ENCODE results near the gene UNC5CL. TPM values are rescaled to one million over a fixed set of nuclear protein-coding genes. Genes with fewer than 3 reads are reported as not detected.
A peak's percentile ranks its signal among the peaks of the same experiment; 100 is the strongest.

The UNC5CL gene
- polyA plus RNA-seq, 6 donors from 2014 or later = 0.47 to 0.58 (median 0.49) TPM; not detected in 2

- Mint-ChIP-seq H3K9me3 (no peaks in the 10 kb centered on the region), H3K27me3 (no peaks in the 10 kb centered on the region), H3K27ac (peak within 1 kb of the TSS in 2 of 6 donors; percentile 37 to 69), H3K4me3 (no peak within 1 kb of the TSS), H3K4me1 (peaks cover 0 to 4% (median 0%) of the 10 kb centered on the region in 3 donors), H3K36me3 (peaks cover 0 to 4% of the 10 kb centered on the region in 2 donors)
- ATAC-seq (ENCODE audit: low read depth in 2 of 2) (no peak), DNase-seq (no peak)
Measured at GRCh38 chr6:41042226-41043055, 3.4 kb upstream of the UNC5CL start, which contains the start of gene TSPO2. TSS of gene TSPO2 (plus strand) at chr6:41042467. CDS start at chr6:41042986, 519 bp downstream.

GRCh38 chr6:41040940-41041536, 2.0 kb upstream of the UNC5CL start:
- Mint-ChIP-seq H3K4me3 (no peak overlapping the region), H3K4me1 (peaks cover 0 to 4% (median 0%) of the 10 kb centered on the region in 3 donors), H3K36me3 (peaks cover 0 to 8% of the 10 kb centered on the region in 2 donors), H3K9me3 (no peaks in the 10 kb centered on the region), H3K27me3 (no peaks in the 10 kb centered on the region), H3K27ac (no peak overlapping the region)
- DNase-seq (no peak), ATAC-seq (ENCODE audit: low read depth in 2 of 2) (no peak)

- H3K27me3 Mint-ChIP-seq = no peaks in the 10 kb centered on the region
- H3K9me3 Mint-ChIP-seq = no peaks in the 10 kb centered on the region
- ATAC-seq (ENCODE audit: low read depth in 2 of 2) = no peak
- peaks cover 0 to 4% (median 0%) of the 10 kb centered on the region in 3 donors for H3K4me1 Mint-ChIP-seq
- DNase-seq = no peak
- H3K36me3 Mint-ChIP-seq = peaks cover 0 to 8% of the 10 kb centered on the region in 2 donors
- H3K4me3 Mint-ChIP-seq = peak overlapping the region in 1 of 8 donors; percentile 66
- H3K27ac Mint-ChIP-seq = no peak overlapping the region
Measured at GRCh38 chr6:41040101-41040939, 1.3 kb upstream of the UNC5CL start.

GRCh38 chr6:41038205-41038604, 816 bp downstream of the UNC5CL start:
- H3K27ac Mint-ChIP-seq = peak overlapping the region in 1 of 6 donors; percentile 54

GRCh38 chr6:41037107-41037900, 1.7 kb downstream of the UNC5CL start:
- no peak for DNase-seq
- H3K4me3 Mint-ChIP-seq = no peak overlapping the region
- no peaks in the 10 kb centered on the region for H3K27me3 Mint-ChIP-seq
- peak overlapping the region in 1 of 6 donors; percentile 94 for H3K27ac Mint-ChIP-seq
- H3K9me3 Mint-ChIP-seq = no peaks in the 10 kb centered on the region
- ATAC-seq (ENCODE audit: low read depth in 2 of 2) = no peak
- H3K36me3 Mint-ChIP-seq = peaks cover 0 to 8% of the 10 kb centered on the region in 2 donors
- H3K4me1 Mint-ChIP-seq = peaks cover 0 to 4% (median 0%) of the 10 kb centered on the region in 3 donors

More at GRCh38 chr6:41038205-41038604, 816 bp downstream of the UNC5CL start:
- Mint-ChIP-seq H3K9me3 (no peaks in the 10 kb centered on the region), H3K4me3 (no peak overlapping the region), H3K36me3 (peaks cover 0 to 8% of the 10 kb centered on the region in 2 donors), H3K4me1 (peaks cover 0 to 4% (median 0%) of the 10 kb centered on the region in 3 donors), H3K27me3 (no peaks in the 10 kb centered on the region)
- ATAC-seq (ENCODE audit: low read depth in 2 of 2) = no peak
- no peak for DNase-seq

- Mint-ChIP-seq H3K4me3 (no peak overlapping the region), H3K9me3 (no peaks in the 10 kb centered on the region), H3K27me3 (no peaks in the 10 kb centered on the region), H3K27ac (peak overlapping the region in 1 of 6 donors; percentile 94), H3K4me1 (no peaks in the 10 kb centered on the region), H3K36me3 (peaks cover 0 to 3% of the 10 kb centered on the region in 2 donors)
- ATAC-seq (ENCODE audit: low read depth in 2 of 2) (no peak), DNase-seq (no peak)
Measured at GRCh38 chr6:41036601-41037000, 2.4 kb downstream of the UNC5CL start.

- DNase-seq (no peak), ATAC-seq (ENCODE audit: low read depth in 2 of 2) (no peak)
- H3K9me3 Mint-ChIP-seq = no peaks in the 10 kb centered on the region
- no peak overlapping the region for H3K27ac Mint-ChIP-seq
- H3K4me1 Mint-ChIP-seq = peaks cover 0 to 1% (median 0%) of the 10 kb centered on the region in 3 donors
- H3K4me3 Mint-ChIP-seq = no peak overlapping the region
- peaks cover 0 to 3% of the 10 kb centered on the region in 2 donors for H3K36me3 Mint-ChIP-seq
- H3K27me3 Mint-ChIP-seq = no peaks in the 10 kb centered on the region
Measured at GRCh38 chr6:41036186-41036585, 2.8 kb downstream of the UNC5CL start.

GRCh38 chr6:41033776-41034175, 5.2 kb downstream of the UNC5CL start:
- H3K27ac Mint-ChIP-seq = no peak overlapping the region
- H3K36me3 Mint-ChIP-seq = peaks cover 0 to 3% of the 10 kb centered on the region in 2 donors
- no peaks in the 10 kb centered on the region for H3K27me3 Mint-ChIP-seq
- H3K4me1 Mint-ChIP-seq = peaks cover 7 to 14% (median 11%) of the 10 kb centered on the region in 3 donors
- DNase-seq = no peak
- H3K4me3 Mint-ChIP-seq = no peak overlapping the region
- H3K9me3 Mint-ChIP-seq = no peaks in the 10 kb centered on the region
- ATAC-seq (ENCODE audit: low read depth in 2 of 2) = no peak

GRCh38 chr6:41032830-41033229, 6.2 kb downstream of the UNC5CL start:
- Mint-ChIP-seq H3K9me3 (no peaks in the 10 kb centered on the region), H3K27me3 (no peaks in the 10 kb centered on the region), H3K27ac (peak overlapping the region in 1 of 6 donors; percentile 37), H3K4me3 (no peak overlapping the region), H3K36me3 (peaks cover 0 to 3% of the 10 kb centered on the region in 2 donors), H3K4me1 (peaks cover 13 to 20% (median 17%) of the 10 kb centered on the region in 3 donors)
- DNase-seq = no peak
- ATAC-seq (ENCODE audit: low read depth in 2 of 2) = no peak

GRCh38 chr6:41028561-41029412, 10.2 kb downstream of the UNC5CL start:
- peak overlapping the region in 5 of 6 donors; percentile 2 to 85 (median 74) for H3K27ac Mint-ChIP-seq
- DNase-seq = no peak
- H3K4me1 Mint-ChIP-seq = peaks cover 23 to 29% (median 25%) of the 10 kb centered on the region in 3 donors

GRCh38 chr6:41027799-41028560, 11.0 kb downstream of the UNC5CL start:
- peak; percentile 83 to 85 for ATAC-seq (ENCODE audit: low read depth in 2 of 2)
- peak; percentile 66 for DNase-seq
- H3K4me3 Mint-ChIP-seq = peak overlapping the region; percentile 79 to 96 (median 87)

More at GRCh38 chr6:41028561-41029412, 10.2 kb downstream of the UNC5CL start:
- Mint-ChIP-seq H3K27me3 (no peaks in the 10 kb centered on the region), H3K4me3 (peak overlapping the region; percentile 79 to 96 (median 87)), H3K36me3 (no peaks in the 10 kb centered on the region), H3K9me3 (no peaks in the 10 kb centered on the region)
- no peak for ATAC-seq (ENCODE audit: low read depth in 2 of 2)

More at GRCh38 chr6:41027799-41028560, 11.0 kb downstream of the UNC5CL start:
- peak overlapping the region; percentile 3 to 96 (median 73) for H3K27ac Mint-ChIP-seq
- H3K9me3 Mint-ChIP-seq = no peaks in the 10 kb centered on the region
- no peaks in the 10 kb centered on the region for H3K27me3 Mint-ChIP-seq
- no peaks in the 10 kb centered on the region for H3K36me3 Mint-ChIP-seq
- H3K4me1 Mint-ChIP-seq = peaks cover 23 to 29% (median 25%) of the 10 kb centered on the region in 3 donors
